CD14-positive monocyte (primary cell): Measurements from ENCODE around the gene CLIC1. TPM values are rescaled to one million over a fixed set of nuclear protein-coding genes. Genes with fewer than 3 reads are reported as not detected.

ENCODE experiments used
- DNase-seq, 3 donors: peaks; one replicate each; pipeline ENCODE4 v3.0.0-alpha.2; 2011 to 2022
- H2AFZ ChIP-seq: 2 replicates; pipeline ENCODE4 v1.6.0; 2012; ENCODE audit warnings: mild to moderate bottlenecking, low read depth, low read length, inconsistent platforms; ENCODE audit not compliant: insufficient read depth, poor library complexity, severe bottlenecking
- H3K27ac ChIP-seq, 2 donors: 1 replicate in 1 of 2; 2 replicates in 1 of 2; pipeline ENCODE4 v1.5.1; 2012 to 2013; ENCODE audit warnings: low read length in 2 of 2, control low read depth in 1 of 2, inconsistent platforms in 1 of 2, low read depth in 1 of 2, mild to moderate bottlenecking in 1 of 2
- H3K27me3 ChIP-seq, 2 donors: one replicate each; pipeline versions ENCODE4 v1.6.0 to v1.6.1; 2011 to 2013; ENCODE audit warnings: low read length in 2 of 2; ENCODE audit not compliant: control insufficient read depth in 2 of 2, insufficient read depth in 2 of 2
- H3K36me3 ChIP-seq, 2 donors: replicated peaks in 1 of 2; 1 replicate in 1 of 2; 2 replicates in 1 of 2; pipeline versions ENCODE4 v1.5.1 to v1.6.1; 2012 to 2013; ENCODE audit warnings: low read length in 2 of 2, control low read depth in 1 of 2, inconsistent platforms in 1 of 2, mild to moderate bottlenecking in 1 of 2; ENCODE audit not compliant: insufficient read depth in 2 of 2, control insufficient read depth in 1 of 2
- H3K4me1 ChIP-seq, 2 donors: 1 replicate in 1 of 2; 2 replicates in 1 of 2; pipeline versions ENCODE4 v1.5.1 to v1.6.1; 2012 to 2013; ENCODE audit warnings: low read length in 2 of 2, control low read depth in 1 of 2, inconsistent platforms in 1 of 2, mild to moderate bottlenecking in 1 of 2, moderate library complexity in 1 of 2; ENCODE audit not compliant: insufficient read depth in 2 of 2, control insufficient read depth in 1 of 2
- H3K4me2 ChIP-seq: replicated peaks from 2 replicates; pipeline ENCODE3; 2012; ENCODE audit warnings: low read length, moderate library complexity, mild to moderate bottlenecking; ENCODE audit not compliant: poor library complexity, severe bottlenecking; ENCODE audit errors: extremely low read depth
- H3K4me3 ChIP-seq, 3 experiments: fragments of 200-600 bp in 1 of 3; sonication (generic) in 1 of 3; replicated peaks in 1 of 3; 1 replicate in 2 of 3; 2 replicates in 1 of 3; pipeline ENCODE4 v1.5.1; 2011 to 2013; ENCODE audit warnings: low read length in 3 of 3, mild to moderate bottlenecking in 3 of 3, control low read depth in 2 of 3, low read depth in 2 of 3, inconsistent platforms in 1 of 3, moderate library complexity in 1 of 3
- H3K79me2 ChIP-seq: 2 replicates; pipeline ENCODE4 v1.6.0; 2012; ENCODE audit warnings: mild to moderate bottlenecking, control low read depth, inconsistent platforms, low read length, moderate library complexity; ENCODE audit not compliant: insufficient read depth
- H3K9ac ChIP-seq: 2 replicates; pipeline ENCODE4 v1.6.0; 2017; ENCODE audit warnings: low read length, mild to moderate bottlenecking; ENCODE audit not compliant: insufficient read depth, poor library complexity, severe bottlenecking
- H3K9me3 ChIP-seq, 2 donors: replicated peaks in 1 of 2; 1 replicate in 1 of 2; 2 replicates in 1 of 2; pipeline versions ENCODE4 v1.5.1 to v1.6.1; 2012 to 2013; ENCODE audit warnings: low read length in 2 of 2, control low read depth in 1 of 2; ENCODE audit not compliant: control insufficient read depth in 1 of 2, insufficient read depth in 1 of 2
- H4K20me1 ChIP-seq: 2 replicates; pipeline ENCODE4 v1.6.0; 2012; ENCODE audit warnings: mild to moderate bottlenecking, low read length, control low read depth, moderate library complexity; ENCODE audit not compliant: insufficient read depth
- H3K27ac Mint-ChIP-seq, 7 donors: one replicate each; pipeline ENCODE4 v1.8.0; 2020; ENCODE audit warnings: mild to moderate bottlenecking in 7 of 7, mixed read lengths in 7 of 7, moderate library complexity in 6 of 7, inconsistent platforms in 2 of 7
- H3K27me3 Mint-ChIP-seq, 3 donors: one replicate each; pipeline ENCODE4 v1.8.0; 2021 to 2022; ENCODE audit warnings: low read depth in 3 of 3, mild to moderate bottlenecking in 3 of 3, mixed read lengths in 3 of 3, moderate library complexity in 3 of 3, inconsistent platforms in 1 of 3
- H3K36me3 Mint-ChIP-seq, 2 donors: one replicate each; pipeline ENCODE4 v1.8.0; 2020; ENCODE audit warnings: mixed read lengths in 2 of 2, inconsistent platforms in 1 of 2, mild to moderate bottlenecking in 1 of 2
- H3K4me1 Mint-ChIP-seq: one replicate; pipeline ENCODE4 v1.8.0; 2020; ENCODE audit warnings: mild to moderate bottlenecking, mixed read lengths
- H3K4me3 Mint-ChIP-seq, 2 donors: one replicate each; pipeline ENCODE4 v1.8.0; 2020; ENCODE audit warnings: mild to moderate bottlenecking in 2 of 2, mixed read lengths in 2 of 2, moderate library complexity in 1 of 2
- H3K9me3 Mint-ChIP-seq, 7 donors: one replicate each; pipeline ENCODE4 v1.8.0; 2020 to 2022; ENCODE audit warnings: mixed read lengths in 7 of 7, mild to moderate bottlenecking in 6 of 7, moderate library complexity in 6 of 7, inconsistent platforms in 2 of 7
- WGBS: methylation state at CpG from one replicate; pipeline ENCODE4 v1.1.5; 2013; ENCODE audit warnings: missing lambda C conversion rate; ENCODE audit not compliant: insufficient coverage; 5-methylcytosine and 5-hydroxymethylcytosine counted together
- intact Hi-C, 2 donors: fragments of 100-400 bp; cut with micrococcal nuclease; formaldehyde crosslinking; loops; one replicate each; pipeline versions ENCODE4 v1.15.0 to v1.15.1; 2023
- polyA plus RNA-seq, 3 donors: library from polyadenylated mRNA; depleted of rRNA in 1 of 3; unstranded in 2 of 3; stranded (reverse) in 1 of 3; fragments of 300-500 nt in 2 of 3; fragments of >200 nt in 1 of 3; fragmentation: Illumina TruSeq in 2 of 3; gene quantifications; 1 replicate in 2 of 3; 2 replicates in 1 of 3; pipeline ENCODE4 v1.2.3, GENCODE V29; 2012 to 2021
- TF ChIP-seq, protein P1 (sequence below): fragments of 200-600 bp; IDR thresholded peaks from one replicate; pipeline ENCODE4 v1.8.0; 2022; ENCODE audit warnings: antibody characterized with exemption, mild to moderate bottlenecking

CLIC1 gene
- polyA plus RNA-seq, 3 donors: 676 to 1,304 (median 1,196) TPM

DNA sequence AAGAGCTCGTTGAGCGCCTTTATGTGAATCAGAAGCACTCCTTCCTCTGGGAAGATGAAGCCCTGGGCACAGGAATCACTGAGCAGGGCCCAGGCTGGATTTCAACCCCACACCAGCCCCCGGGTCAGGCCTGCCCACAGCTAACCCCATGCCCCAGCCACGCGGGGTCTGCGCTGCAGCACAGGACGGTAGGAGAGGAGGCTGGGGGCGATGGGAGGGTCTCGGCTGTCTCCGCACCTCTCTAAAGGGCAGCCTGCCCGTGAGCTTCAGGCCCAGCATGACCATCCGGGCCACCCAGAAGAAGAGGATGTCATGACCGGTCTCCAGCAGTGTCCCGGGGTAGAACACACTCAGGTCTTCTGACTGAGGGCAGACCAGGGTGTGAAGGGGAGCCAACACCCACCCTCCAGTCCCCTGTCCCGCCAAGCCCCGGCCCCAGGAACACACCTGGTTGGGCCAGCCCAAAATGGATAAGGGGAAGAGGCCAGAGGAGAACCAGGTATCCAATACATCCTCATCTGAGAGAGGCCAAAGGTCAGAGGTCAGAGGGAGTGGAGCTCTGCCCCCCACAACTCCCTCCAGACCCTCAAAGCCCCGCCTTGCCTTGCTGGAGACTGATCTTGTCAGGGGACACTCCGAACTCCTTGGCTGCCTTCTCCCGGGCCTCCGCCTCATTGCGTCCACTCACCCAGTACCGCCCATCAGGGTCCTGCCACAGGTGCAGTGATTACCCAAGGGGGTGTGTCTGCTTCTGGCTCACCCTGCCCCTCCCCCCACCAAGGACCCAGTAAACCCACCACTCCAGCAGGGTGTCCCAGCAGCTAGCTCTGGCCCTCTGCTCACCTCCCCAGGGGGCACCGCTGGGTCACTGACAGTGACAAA, 45.2 kb upstream of the CLIC1 start:
- intact Hi-C loops: no loop called here
- Mint-ChIP-seq H3K9me3 (no peaks in the 10 kb centered on the region), H3K4me1 (peaks cover 13% of the 10 kb centered on the region), H3K36me3 (peaks cover 60 to 88% of the 10 kb centered on the region in 2 donors), H3K27ac (peak overlapping the region in 3 of 7 donors; percentile 34 to 58 (median 38)), H3K4me3 (no peak overlapping the region), H3K27me3 (peaks cover 0 to 3% (median 2%) of the 10 kb centered on the region in 3 donors)
- no peaks in the 10 kb centered on the region for H3K9me3 ChIP-seq
- no peaks in the 10 kb centered on the region for H3K79me2 ChIP-seq
- peaks cover 12 to 14% of the 10 kb centered on the region in 2 donors for H3K4me1 ChIP-seq
- H3K27me3 ChIP-seq: no peaks in the 10 kb centered on the region
- H3K27ac ChIP-seq: no peak overlapping the region
- H3K36me3 ChIP-seq: peaks cover 70 to 86% of the 10 kb centered on the region in 2 donors
- H3K4me3 ChIP-seq: no peak overlapping the region
- no peak overlapping the region for H3K9ac ChIP-seq
- no peaks in the 10 kb centered on the region for H4K20me1 ChIP-seq
- no peak overlapping the region for H2AFZ ChIP-seq
- H3K4me2 ChIP-seq: no peak overlapping the region
- 93% methylated on average over 20 of the region's 23 CpGs for WGBS
- DNase-seq: no peak
- TF ChIP-seq, protein P1, sequence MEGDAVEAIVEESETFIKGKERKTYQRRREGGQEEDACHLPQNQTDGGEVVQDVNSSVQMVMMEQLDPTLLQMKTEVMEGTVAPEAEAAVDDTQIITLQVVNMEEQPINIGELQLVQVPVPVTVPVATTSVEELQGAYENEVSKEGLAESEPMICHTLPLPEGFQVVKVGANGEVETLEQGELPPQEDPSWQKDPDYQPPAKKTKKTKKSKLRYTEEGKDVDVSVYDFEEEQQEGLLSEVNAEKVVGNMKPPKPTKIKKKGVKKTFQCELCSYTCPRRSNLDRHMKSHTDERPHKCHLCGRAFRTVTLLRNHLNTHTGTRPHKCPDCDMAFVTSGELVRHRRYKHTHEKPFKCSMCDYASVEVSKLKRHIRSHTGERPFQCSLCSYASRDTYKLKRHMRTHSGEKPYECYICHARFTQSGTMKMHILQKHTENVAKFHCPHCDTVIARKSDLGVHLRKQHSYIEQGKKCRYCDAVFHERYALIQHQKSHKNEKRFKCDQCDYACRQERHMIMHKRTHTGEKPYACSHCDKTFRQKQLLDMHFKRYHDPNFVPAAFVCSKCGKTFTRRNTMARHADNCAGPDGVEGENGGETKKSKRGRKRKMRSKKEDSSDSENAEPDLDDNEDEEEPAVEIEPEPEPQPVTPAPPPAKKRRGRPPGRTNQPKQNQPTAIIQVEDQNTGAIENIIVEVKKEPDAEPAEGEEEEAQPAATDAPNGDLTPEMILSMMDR: no peak

DNA sequence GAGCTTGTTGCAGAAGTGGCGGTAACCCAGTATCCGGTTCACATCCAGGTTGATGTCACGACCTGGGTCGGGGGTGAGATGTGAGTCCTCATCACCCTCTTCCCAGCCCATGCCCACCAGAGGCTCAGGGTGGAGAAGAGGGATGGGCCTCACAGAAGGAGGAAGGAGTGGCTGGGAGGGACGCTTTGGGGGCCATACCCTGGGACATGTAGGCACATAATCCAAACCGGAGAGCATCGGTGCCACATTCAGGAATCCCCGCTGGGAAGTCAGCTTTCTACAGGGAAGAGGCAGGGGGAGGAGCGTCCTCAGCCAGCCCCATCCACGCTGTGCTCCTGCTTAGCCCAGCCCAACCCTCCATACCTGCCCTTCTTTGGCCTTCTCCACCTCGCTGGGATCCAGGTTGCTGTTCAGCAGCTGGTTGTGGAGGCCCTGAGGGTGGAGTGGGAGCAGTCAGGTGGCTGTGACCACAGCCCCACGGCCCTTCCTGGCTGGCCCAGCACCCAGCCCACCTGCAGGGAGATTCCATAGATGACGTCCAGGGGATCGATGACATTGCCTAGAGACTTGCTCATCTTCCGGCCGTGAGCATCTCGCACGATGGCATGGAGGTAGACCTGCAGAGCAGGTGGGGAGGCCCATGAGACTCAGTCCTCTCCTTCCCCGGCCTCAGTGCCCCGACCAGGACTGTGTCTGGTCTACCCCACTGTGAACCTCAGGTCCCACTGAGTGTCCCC, 44.3 kb upstream of the CLIC1 start:
- Histone ChIP-seq H3K9ac (no peak overlapping the region), H4K20me1 (no peaks in the 10 kb centered on the region), H2AFZ (no peak overlapping the region), H3K9me3 (no peaks in the 10 kb centered on the region), H3K27ac (no peak overlapping the region), H3K4me2 (no peak overlapping the region), H3K4me1 (peaks cover 13 to 15% of the 10 kb centered on the region in 2 donors), H3K27me3 (no peaks in the 10 kb centered on the region), H3K36me3 (peaks cover 70 to 78% of the 10 kb centered on the region in 2 donors), H3K79me2 (no peaks in the 10 kb centered on the region), H3K4me3 (no peak overlapping the region)
- no peak for DNase-seq
- H3K4me3 Mint-ChIP-seq: no peak overlapping the region
- TF ChIP-seq, protein P1: no peak
- intact Hi-C loops: no loop called here
- 92% methylated on average over 13 of the region's 20 CpGs for WGBS
- H3K9me3 Mint-ChIP-seq: no peaks in the 10 kb centered on the region
- peaks cover 15% of the 10 kb centered on the region for H3K4me1 Mint-ChIP-seq
- H3K27me3 Mint-ChIP-seq: peaks cover 2 to 3% (median 2%) of the 10 kb centered on the region in 3 donors
- H3K36me3 Mint-ChIP-seq: peaks cover 57 to 81% of the 10 kb centered on the region in 2 donors
- H3K27ac Mint-ChIP-seq: peak overlapping the region in 2 of 7 donors; percentile 34 to 62
